ENCODE results near the gene TMEM18.

TMEM18 gene

GRCh38 chr2:654896-655295, 22.3 kb downstream of the TMEM18 start:
- no peak for TF ChIP-seq CTCF (IDR thresholded peaks at IDR 0.05; ENCODE audit: insufficient read depth, low read length, missing control alignments)
- no peak overlapping the region for H3K4me3 ChIP-seq (ENCODE audit: low read depth, low read length)
- no peak for DNase-seq (ENCODE audit: low read depth, low spot score)
- ChIA-PET POLR2A (no interaction called here), CTCF (no interaction called here)

GRCh38 chr2:653645-654425, 23.4 kb downstream of the TMEM18 start:
- CTCF ChIA-PET, result interaction anchor here (2.6 kb wide), 1 partner anchor 16 kb away, joined by 12 read pairs; no protein-coding TSS in a partner anchor

GRCh38 chr2:652881-653480, 24.2 kb downstream of the TMEM18 start:
- ChIA-PET CTCF (interaction anchor here (1.0 to 2.6 kb wide), 2 partner anchors 16 to 899 kb away, joined by 3 to 12 read pairs; no protein-coding TSS in a partner anchor), POLR2A (no interaction called here)
- DNase-seq (ENCODE audit: low read depth, low spot score), result no peak
- no peak overlapping the region for H3K4me3 ChIP-seq (ENCODE audit: low read depth, low read length)
- no peak for TF ChIP-seq CTCF (IDR thresholded peaks at IDR 0.05; ENCODE audit: insufficient read depth, low read length, missing control alignments)

More at GRCh38 chr2:653645-654425, 23.4 kb downstream of the TMEM18 start:
- DNase-seq (ENCODE audit: low read depth, low spot score), result no peak
- TF ChIP-seq CTCF (IDR thresholded peaks at IDR 0.05; ENCODE audit: insufficient read depth, low read length, missing control alignments), result no peak
- POLR2A ChIA-PET, result no interaction called here
- no peak overlapping the region for H3K4me3 ChIP-seq (ENCODE audit: low read depth, low read length)

DNA sequence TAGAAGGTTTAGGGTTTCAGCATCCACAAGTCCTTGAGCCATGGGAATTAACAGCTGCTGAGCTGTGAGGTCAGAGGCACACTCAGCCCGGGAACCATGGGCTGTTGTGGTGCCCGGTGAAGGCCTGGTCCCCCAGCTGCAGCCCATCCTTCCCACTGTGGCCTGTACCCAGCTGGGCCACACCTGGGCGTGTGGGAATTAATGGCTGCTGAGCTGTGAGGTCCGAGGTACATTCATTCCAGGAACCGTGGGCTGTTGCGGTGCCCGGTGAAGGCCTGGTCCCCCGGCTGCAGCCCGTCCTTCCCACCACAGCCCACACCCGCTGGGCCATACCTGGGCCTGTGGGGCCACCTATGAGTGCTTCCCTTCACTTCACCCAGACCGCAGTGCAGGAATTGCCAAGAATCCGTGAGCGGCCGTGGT, 25.2 kb downstream of the TMEM18 start:
- no peak overlapping the region for H3K4me3 ChIP-seq (ENCODE audit: low read depth, low read length)
- no peak for TF ChIP-seq CTCF (IDR thresholded peaks at IDR 0.05; ENCODE audit: insufficient read depth, low read length, missing control alignments)
- no peak for DNase-seq (ENCODE audit: low read depth, low spot score)
- ChIA-PET CTCF (interaction anchor here (0.6 to 2.6 kb wide), 3 partner anchors 15 to 900 kb away, joined by 3 to 12 read pairs (median 3); no protein-coding TSS in a partner anchor), POLR2A (no interaction called here)

DNA sequence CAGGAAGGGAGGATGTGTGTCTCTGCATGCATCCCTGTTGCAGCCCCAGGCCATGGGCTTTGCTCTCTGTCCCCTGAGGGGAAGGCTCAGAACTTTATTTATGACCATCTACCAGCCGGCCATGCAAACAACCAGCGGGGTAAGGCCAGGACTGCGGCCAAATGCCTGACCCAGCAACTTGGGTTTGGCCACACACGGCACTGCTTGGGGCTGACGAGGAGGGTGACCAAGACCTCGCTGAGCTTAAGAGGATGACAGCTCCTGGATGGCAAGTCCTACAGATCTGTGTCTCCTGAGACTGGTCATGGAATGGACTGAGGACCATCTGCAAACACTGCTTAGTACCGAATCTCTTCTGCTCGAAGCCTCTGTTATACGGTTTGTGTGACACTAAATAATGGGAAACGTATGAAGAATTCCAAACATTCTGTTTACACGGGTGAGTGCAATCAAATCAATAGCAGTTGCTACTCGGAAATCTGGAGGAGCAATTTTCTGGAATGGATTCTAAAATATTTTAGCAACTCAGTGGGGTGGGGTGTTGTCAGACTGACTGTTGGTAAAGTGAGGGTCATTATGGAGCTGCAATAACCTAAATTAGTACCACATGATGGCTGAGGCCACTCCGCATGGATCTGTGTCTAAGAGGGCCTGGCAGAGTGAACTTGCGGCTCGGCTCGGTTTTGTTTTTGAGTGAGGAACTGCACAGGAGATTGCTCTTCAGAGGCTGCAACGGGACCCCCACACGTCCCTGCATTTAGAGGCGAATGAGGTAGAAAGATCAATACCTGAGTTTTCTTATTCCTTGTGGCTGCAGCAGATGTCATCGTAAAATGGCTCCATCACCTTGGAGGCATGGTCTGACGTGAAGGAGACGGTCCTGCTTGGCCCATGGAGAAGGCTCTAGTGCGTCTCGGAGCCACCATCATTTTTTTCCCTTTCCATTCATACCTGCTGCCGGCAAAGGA, 26.6 kb downstream of the TMEM18 start:
- ChIA-PET CTCF (interaction anchor here (1.3 to 1.8 kb wide), 2 partner anchors 13 to 15 kb away, joined by 5 to 6 read pairs; no protein-coding TSS in a partner anchor), POLR2A (no interaction called here)

More for the DNA sequence above, 26.6 kb downstream of the TMEM18 start:
- TF ChIP-seq CTCF (IDR thresholded peaks at IDR 0.05; ENCODE audit: insufficient read depth, low read length, missing control alignments), result no peak
- DNase-seq (ENCODE audit: low read depth, low spot score), result no peak
- H3K4me3 ChIP-seq (ENCODE audit: low read depth, low read length), result no peak overlapping the region

Measured in AG04449 (cell line).